A673 (cell line): ENCODE results near the gene TNKS2.

Experiments
- EZH2 ChIP-seq: fragments of 200-600 bp; sonication (generic); IDR thresholded peaks from 2 replicates; pipeline ENCODE4 v1.6.1; 2017; ENCODE audit warnings: borderline replicate concordance, low read depth, mild to moderate bottlenecking, mixed read lengths, antibody characterized with exemption, low read length; ENCODE audit not compliant: poor library complexity, severe bottlenecking
- TF ChIP-seq, protein P1 (sequence below): fragments of 300-800, 200-600 bp; sonication (generic); conservative IDR thresholded peaks from 2 replicates; pipeline ENCODE4 v1.5.1; 2017; ENCODE audit warnings: low read depth, mild to moderate bottlenecking, antibody characterized with exemption, low read length, moderate library complexity, mixed read lengths

DNA sequence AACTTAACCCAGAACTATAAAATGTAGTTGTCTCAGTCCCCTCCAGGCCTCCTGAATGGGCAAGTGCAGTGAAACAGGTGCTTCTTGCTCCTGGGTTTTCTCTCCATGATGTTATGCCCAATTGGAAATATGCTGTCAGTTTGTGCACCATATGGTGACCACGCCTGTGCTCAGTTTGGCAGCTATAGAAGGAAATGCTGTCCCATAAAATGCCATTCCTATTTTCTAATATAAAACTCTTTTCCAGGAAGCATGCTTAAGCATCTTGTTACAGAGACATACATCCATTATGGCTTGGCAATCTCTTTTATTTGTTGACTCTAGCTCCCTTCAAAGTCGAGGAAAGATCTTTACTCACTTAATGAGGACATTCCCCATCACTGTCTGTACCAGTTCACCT, 65.9 kb downstream of the TNKS2 start:
- TF ChIP-seq, protein P1, sequence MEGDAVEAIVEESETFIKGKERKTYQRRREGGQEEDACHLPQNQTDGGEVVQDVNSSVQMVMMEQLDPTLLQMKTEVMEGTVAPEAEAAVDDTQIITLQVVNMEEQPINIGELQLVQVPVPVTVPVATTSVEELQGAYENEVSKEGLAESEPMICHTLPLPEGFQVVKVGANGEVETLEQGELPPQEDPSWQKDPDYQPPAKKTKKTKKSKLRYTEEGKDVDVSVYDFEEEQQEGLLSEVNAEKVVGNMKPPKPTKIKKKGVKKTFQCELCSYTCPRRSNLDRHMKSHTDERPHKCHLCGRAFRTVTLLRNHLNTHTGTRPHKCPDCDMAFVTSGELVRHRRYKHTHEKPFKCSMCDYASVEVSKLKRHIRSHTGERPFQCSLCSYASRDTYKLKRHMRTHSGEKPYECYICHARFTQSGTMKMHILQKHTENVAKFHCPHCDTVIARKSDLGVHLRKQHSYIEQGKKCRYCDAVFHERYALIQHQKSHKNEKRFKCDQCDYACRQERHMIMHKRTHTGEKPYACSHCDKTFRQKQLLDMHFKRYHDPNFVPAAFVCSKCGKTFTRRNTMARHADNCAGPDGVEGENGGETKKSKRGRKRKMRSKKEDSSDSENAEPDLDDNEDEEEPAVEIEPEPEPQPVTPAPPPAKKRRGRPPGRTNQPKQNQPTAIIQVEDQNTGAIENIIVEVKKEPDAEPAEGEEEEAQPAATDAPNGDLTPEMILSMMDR: no peak
- TF ChIP-seq EZH2: no peak
